H1 (cell line): Measurements from ENCODE around the gene ACTBL2.

Source experiments
- ATF3 ChIP-seq: IDR thresholded peaks from 2 replicates; pipeline ENCODE4 v1.6.1; 2011; ENCODE audit warnings: low read depth, mild to moderate bottlenecking, low read length; ENCODE audit not compliant: insufficient read depth
- CBX5 ChIP-seq: fragments of 300-800, 300-1000 bp; sonication (generic); IDR thresholded peaks from 2 replicates; pipeline ENCODE4 v1.7.1; 2016; ENCODE audit warnings: antibody characterized with exemption, low read length, low read depth
- CHD1 ChIP-seq: IDR thresholded peaks from 2 replicates; pipeline ENCODE4 v1.6.1; 2012; ENCODE audit warnings: low read depth, low read length, improper control_type of control experiment
- CREB1 ChIP-seq: IDR thresholded peaks from 2 replicates; pipeline ENCODE4 v1.6.1; 2012; ENCODE audit warnings: inconsistent platforms
- CTCF ChIP-seq, 3 experiments: IDR thresholded peaks; 1 replicate in 2 of 3; 2 replicates in 1 of 3; pipeline versions ENCODE4 v1.5.1 to v1.6.1; 2011; ENCODE audit warnings: low read length in 3 of 3, mild to moderate bottlenecking in 3 of 3, inconsistent platforms in 2 of 3, low read depth in 1 of 3, moderate library complexity in 1 of 3; ENCODE audit not compliant: insufficient read depth in 1 of 3; ENCODE audit errors: control extremely low read depth in 1 of 3
- EP300 ChIP-seq, 2 experiments: IDR thresholded peaks; 1 replicate in 1 of 2; 2 replicates in 1 of 2; pipeline ENCODE4 v1.6.1; 2011 to 2012; ENCODE audit warnings: low read depth in 2 of 2, low read length in 2 of 2, mild to moderate bottlenecking in 2 of 2, borderline replicate concordance in 1 of 2, inconsistent platforms in 1 of 2, moderate library complexity in 1 of 2
- EZH2 ChIP-seq: fragments of 200-600 bp; sonication (generic); IDR thresholded peaks from 2 replicates; pipeline ENCODE4 v1.7.1; 2012; ENCODE audit warnings: low read depth, mild to moderate bottlenecking, moderate library complexity, low read length, inconsistent platforms; ENCODE audit not compliant: severe bottlenecking
- POLR2A ChIP-seq, 2 experiments: IDR thresholded peaks; 1 replicate in 1 of 2; 2 replicates in 1 of 2; pipeline ENCODE4 v1.6.1; 2011; ENCODE audit warnings: low read depth in 2 of 2, low read length in 2 of 2, mild to moderate bottlenecking in 2 of 2; ENCODE audit errors: control extremely low read depth in 1 of 2
- POU5F1 ChIP-seq: IDR thresholded peaks from 2 replicates; pipeline ENCODE4 v1.6.1; 2011; ENCODE audit warnings: low read depth, mild to moderate bottlenecking, low read length, moderate library complexity
- SP1 ChIP-seq: IDR thresholded peaks from 2 replicates; pipeline ENCODE4 v1.6.1; 2011; ENCODE audit warnings: low read depth, low read length

- no peak for TF ChIP-seq CTCF (IDR thresholded peaks at IDR 0.05; ENCODE audit: control extremely low read depth in 1 of 3, insufficient read depth in 1 of 3, low read depth in 1 of 3, low read length in 3 of 3)
- TF ChIP-seq CHD1, result no peak
- TF ChIP-seq ATF3, result no peak
- TF ChIP-seq EZH2, result no peak
- no peak for TF ChIP-seq EP300 (IDR thresholded peaks at IDR 0.05; ENCODE audit: borderline replicate concordance in 1 of 2, low read depth in 2 of 2, low read length in 2 of 2)
- no peak for TF ChIP-seq CREB1
- TF ChIP-seq SP1, result no peak
- no peak for TF ChIP-seq POLR2A (IDR thresholded peaks at IDR 0.05; ENCODE audit: control extremely low read depth in 1 of 2, low read depth in 2 of 2, low read length in 2 of 2)
- no peak for TF ChIP-seq POU5F1
- no peak for TF ChIP-seq CBX5
Observed at GRCh38 chr5:57503433-57503832, 20.8 kb upstream of the ACTBL2 start.
